ENCODE data around the gene FAM13A. TPM values are rescaled to one million over a fixed set of nuclear protein-coding genes. Genes with fewer than 3 reads are reported as not detected.

The FAM13A gene
- total and polyA plus RNA-seq, 10 donors: 2.7 to 24.9 (median 18.3) TPM

DNA sequence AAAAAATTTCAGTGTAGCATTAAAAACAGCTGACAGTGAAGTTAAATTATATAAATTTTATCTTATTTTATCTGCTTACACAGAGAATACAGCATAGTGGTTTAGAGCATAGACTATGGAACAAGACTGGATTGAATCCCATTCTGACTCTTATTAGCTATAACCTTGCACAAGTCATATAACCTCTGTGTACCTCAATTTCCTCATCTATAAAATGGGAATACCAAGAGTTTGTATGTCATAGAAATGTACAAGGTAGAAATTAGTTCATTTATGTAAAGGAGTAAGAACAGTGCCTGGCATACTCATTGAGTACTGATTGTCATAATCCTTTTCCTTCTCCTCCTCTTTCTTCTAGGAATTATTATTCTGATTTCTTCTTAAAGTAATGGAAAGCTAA, 25.7 kb downstream of the FAM13A start:
- Histone ChIP-seq H3K4me3 (no peak overlapping the region), H3K9me3 (peaks cover 2 to 16% (median 15%) of the 10 kb centered on the region in 8 donors), H3K27me3 (replicated peaks in 1 of 7) (no peaks in the 10 kb centered on the region), H3K36me3 (peaks cover 0 to under 1% (median 0%) of the 10 kb centered on the region in 6 donors), H3K27ac (no peak overlapping the region), H3K4me1 (no peaks in the 10 kb centered on the region)
- no peak for DNase-seq
- intact Hi-C loops (cut with DNase I; ENCODE audit: low total_unique reads): no loop called here
- TF ChIP-seq POLR2AphosphoS5 (IDR thresholded peaks at IDR 0.05): no peak
- TF ChIP-seq POLR2A (IDR thresholded peaks at IDR 0.05): no peak
- TF ChIP-seq, protein P1, sequence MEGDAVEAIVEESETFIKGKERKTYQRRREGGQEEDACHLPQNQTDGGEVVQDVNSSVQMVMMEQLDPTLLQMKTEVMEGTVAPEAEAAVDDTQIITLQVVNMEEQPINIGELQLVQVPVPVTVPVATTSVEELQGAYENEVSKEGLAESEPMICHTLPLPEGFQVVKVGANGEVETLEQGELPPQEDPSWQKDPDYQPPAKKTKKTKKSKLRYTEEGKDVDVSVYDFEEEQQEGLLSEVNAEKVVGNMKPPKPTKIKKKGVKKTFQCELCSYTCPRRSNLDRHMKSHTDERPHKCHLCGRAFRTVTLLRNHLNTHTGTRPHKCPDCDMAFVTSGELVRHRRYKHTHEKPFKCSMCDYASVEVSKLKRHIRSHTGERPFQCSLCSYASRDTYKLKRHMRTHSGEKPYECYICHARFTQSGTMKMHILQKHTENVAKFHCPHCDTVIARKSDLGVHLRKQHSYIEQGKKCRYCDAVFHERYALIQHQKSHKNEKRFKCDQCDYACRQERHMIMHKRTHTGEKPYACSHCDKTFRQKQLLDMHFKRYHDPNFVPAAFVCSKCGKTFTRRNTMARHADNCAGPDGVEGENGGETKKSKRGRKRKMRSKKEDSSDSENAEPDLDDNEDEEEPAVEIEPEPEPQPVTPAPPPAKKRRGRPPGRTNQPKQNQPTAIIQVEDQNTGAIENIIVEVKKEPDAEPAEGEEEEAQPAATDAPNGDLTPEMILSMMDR (IDR thresholded peaks at IDR 0.05 in 8 of 11, conservative IDR thresholded peaks at IDR 0.05 in 3 of 11): no peak

DNA sequence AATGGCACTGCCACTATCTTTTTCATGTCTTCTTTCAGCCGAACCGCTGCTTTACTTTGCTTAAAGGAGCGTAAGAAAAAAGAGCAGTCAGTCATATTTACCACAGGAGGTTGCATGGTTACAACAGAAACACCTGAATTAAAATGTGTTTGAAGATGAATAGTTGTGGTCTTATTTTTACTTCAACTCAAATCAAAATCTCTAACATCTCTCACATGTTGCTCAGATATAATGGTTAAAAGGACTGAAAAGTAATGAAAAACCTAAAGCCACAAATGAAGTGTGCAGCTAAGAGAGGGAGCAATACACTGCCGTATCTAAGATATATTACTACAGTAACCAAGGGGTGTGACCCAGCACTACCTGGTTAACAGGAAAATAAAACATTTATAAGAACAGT, 27.4 kb downstream of the FAM13A start:
- no peaks in the 10 kb centered on the region for H3K36me3 ChIP-seq
- TF ChIP-seq POLR2A (IDR thresholded peaks at IDR 0.05) (no peak), POLR2AphosphoS5 (IDR thresholded peaks at IDR 0.05) (no peak)
- TF ChIP-seq, protein P1 (IDR thresholded peaks at IDR 0.05 in 8 of 11, conservative IDR thresholded peaks at IDR 0.05 in 3 of 11): no peak
- H3K9me3 ChIP-seq: peaks cover 0 to under 1% (median 0%) of the 10 kb centered on the region in 8 donors
- H3K4me3 ChIP-seq: no peak overlapping the region
- H3K4me1 ChIP-seq: no peaks in the 10 kb centered on the region
- 72 to 85% (median 77%) methylated on average over 4 of the region's 4 CpGs for WGBS, 5 donors
- no peaks in the 10 kb centered on the region for H3K27me3 ChIP-seq (replicated peaks in 1 of 7)
- intact Hi-C loops (cut with DNase I; ENCODE audit: low total_unique reads): loop anchor here (10.0 kb wide), 1 partner anchor 495 kb away; no protein-coding TSS in a partner anchor
- DNase-seq: no peak
- no peak overlapping the region for H3K27ac ChIP-seq

DNA sequence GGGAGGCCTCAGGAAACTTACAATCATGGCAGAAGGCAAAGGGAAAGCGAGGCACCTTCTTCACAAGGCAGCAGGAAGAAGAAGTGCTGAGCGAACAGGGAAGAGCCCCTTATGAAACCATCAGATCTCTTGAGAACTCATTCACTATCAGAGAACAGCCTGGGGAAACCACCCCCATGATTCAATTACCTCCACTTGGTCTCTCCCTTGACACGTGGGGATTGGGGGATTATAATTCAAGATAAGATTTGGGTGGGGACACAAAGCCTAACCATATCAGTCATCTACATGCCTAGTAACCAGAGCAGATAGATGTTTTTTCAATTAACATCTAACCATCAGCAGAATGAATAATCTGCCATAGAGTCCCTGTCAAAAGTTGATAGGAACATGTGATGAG, 30.4 kb downstream of the FAM13A start:
- 75 to 83% (median 77%) methylated on average over 3 of the region's 3 CpGs for WGBS, 5 donors
- Histone ChIP-seq H3K4me3 (no peak overlapping the region), H3K9me3 (no peaks in the 10 kb centered on the region), H3K27ac (no peak overlapping the region), H3K36me3 (no peaks in the 10 kb centered on the region), H3K4me1 (peaks cover 0 to 6% (median 0%) of the 10 kb centered on the region in 6 donors), H3K27me3 (replicated peaks in 1 of 7) (no peaks in the 10 kb centered on the region)
- intact Hi-C loops (cut with DNase I; ENCODE audit: low total_unique reads): loop anchor here (10.0 kb wide), 1 partner anchor 492 kb away; no protein-coding TSS in a partner anchor
- DNase-seq: no peak
- TF ChIP-seq POLR2A (IDR thresholded peaks at IDR 0.05): no peak
- no peak for TF ChIP-seq POLR2AphosphoS5 (IDR thresholded peaks at IDR 0.05)
- TF ChIP-seq, protein P1 (IDR thresholded peaks at IDR 0.05 in 8 of 11, conservative IDR thresholded peaks at IDR 0.05 in 3 of 11): no peak

DNA sequence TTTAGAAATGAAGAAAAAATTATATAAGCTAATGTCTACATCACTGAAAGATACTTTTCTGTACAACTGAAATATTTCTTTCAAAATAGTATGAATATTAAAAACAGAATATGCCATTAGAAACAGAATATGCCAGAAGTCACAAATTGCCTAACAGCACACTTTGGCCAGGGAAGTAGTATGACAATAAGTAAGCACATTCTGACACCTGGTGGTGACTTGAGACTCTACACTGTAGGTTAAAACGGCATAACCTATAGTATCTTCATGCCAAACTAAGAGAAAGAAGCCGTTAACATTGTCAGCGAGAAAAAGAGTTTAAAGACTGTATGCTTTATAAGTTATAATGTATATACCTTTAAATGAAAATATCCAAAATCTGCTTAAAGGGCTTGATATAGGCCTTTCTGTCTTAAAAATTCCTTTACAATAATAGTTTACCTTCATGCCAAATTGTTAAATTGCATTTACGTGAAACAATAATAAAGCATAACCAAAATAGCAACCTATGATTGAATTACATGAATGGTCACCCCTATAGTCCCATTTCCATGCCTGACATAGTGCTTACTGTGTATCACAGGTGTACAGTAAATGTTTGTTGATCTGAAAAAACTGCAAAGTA, 32.8 kb downstream of the FAM13A start:
- Histone ChIP-seq H3K4me1 (peaks cover 0 to 6% (median 0%) of the 10 kb centered on the region in 6 donors), H3K4me3 (no peak overlapping the region), H3K36me3 (no peaks in the 10 kb centered on the region), H3K9me3 (no peaks in the 10 kb centered on the region), H3K27me3 (replicated peaks in 1 of 7) (no peaks in the 10 kb centered on the region), H3K27ac (no peak overlapping the region)
- TF ChIP-seq POLR2A (IDR thresholded peaks at IDR 0.05): no peak
- TF ChIP-seq, protein P1 (IDR thresholded peaks at IDR 0.05 in 8 of 11, conservative IDR thresholded peaks at IDR 0.05 in 3 of 11): peak; percentile 73 to 89 (median 83)
- WGBS, 5 donors: 35 to 48% (median 44%) methylated on average over 4 of the region's 4 CpGs
- intact Hi-C loops (cut with DNase I; ENCODE audit: low total_unique reads): loop anchor here (5.0 to 10.0 kb wide), 2 partner anchors 207 to 489 kb away; no protein-coding TSS in a partner anchor
- no peak for DNase-seq
